ENCODE data around the gene TGFBR3L. TPM values are rescaled to one million over a fixed set of nuclear protein-coding genes. Genes with fewer than 3 reads are reported as not detected.

The TGFBR3L gene
- total and polyA plus RNA-seq, 2 of the 13 experiments (the other 11 are each of a cell fraction or from before 2014, with no cell fraction given), result 0.20 to 1.0 TPM

GRCh38 chr19:7903244-7904073, 11.2 kb upstream of the TGFBR3L start, which contains the start of gene MAP2K7 (continued):
- no peak for TF ChIP-seq ZNF646 (CRISPR knock-in tag; IDR thresholded peaks at IDR 0.05)
- TF ChIP-seq NFAT5 (CRISPR knock-in tag; IDR thresholded peaks at IDR 0.05), result peak; percentile 22; the same call in 1 of the 2 replicates
- TF ChIP-seq AHR (CRISPR knock-in tag; IDR thresholded peaks at IDR 0.05), result peak; percentile 95
- peak; percentile 89 for TF ChIP-seq THAP11 (CRISPR knock-in tag; IDR thresholded peaks at IDR 0.05)
- peak; percentile 5 for TF ChIP-seq PATZ1 (CRISPR knock-in tag; IDR thresholded peaks at IDR 0.05)
- no peak for TF ChIP-seq ZSCAN12 (CRISPR knock-in tag; IDR thresholded peaks at IDR 0.05)
- peak; percentile 41; the same call in 1 of the 2 replicates for TF ChIP-seq MLX (CRISPR knock-in tag; IDR thresholded peaks at IDR 0.05)
- peak; percentile 90 for TF ChIP-seq SRSF1 (optimal IDR thresholded peaks at IDR 0.05; ENCODE audit: low read depth, low read length)
- no peak for TF ChIP-seq ATRX (CRISPR knock-in tag; IDR thresholded peaks at IDR 0.05; ENCODE audit: borderline replicate concordance)
- 0 out of 2 replicates have a peak, but pooled peaks have one; percentile 10 for TF ChIP-seq ZNF263 (CRISPR knock-in tag; IDR thresholded peaks at IDR 0.05)
- peak; percentile 43; the same call in 1 of the 2 replicates for TF ChIP-seq FOXK2 (IDR thresholded peaks at IDR 0.05)
- TF ChIP-seq BCL6 (CRISPR knock-in tag; IDR thresholded peaks at IDR 0.05), result peak; percentile 60
- no peak for TF ChIP-seq ZNF432 (CRISPR knock-in tag; IDR thresholded peaks at IDR 0.05; ENCODE audit: borderline replicate concordance)
- no peak for TF ChIP-seq TEAD2 (CRISPR knock-in tag; IDR thresholded peaks at IDR 0.05)
- no peak for TF ChIP-seq ESRRA (CRISPR knock-in tag; IDR thresholded peaks at IDR 0.05; ENCODE audit: low read depth)

All from HepG2 (cell line).